HG03135 (cell line): ENCODE measurements around the gene ATG10.
"Not testable (repeated sequence)": the region's sequence is repeated elsewhere in the genome, so short reads cannot be mapped to it uniquely, and the experiment has no call there.

Source experiments
- ATAC-seq: cut with Tn5 transposase; IDR thresholded peaks from one replicate; pipeline ENCODE4 v1.9.1; 2021; ENCODE audit warnings: mild to moderate bottlenecking, moderate library complexity; ENCODE audit not compliant: unreplicated experiment

ATG10 gene

DNA sequence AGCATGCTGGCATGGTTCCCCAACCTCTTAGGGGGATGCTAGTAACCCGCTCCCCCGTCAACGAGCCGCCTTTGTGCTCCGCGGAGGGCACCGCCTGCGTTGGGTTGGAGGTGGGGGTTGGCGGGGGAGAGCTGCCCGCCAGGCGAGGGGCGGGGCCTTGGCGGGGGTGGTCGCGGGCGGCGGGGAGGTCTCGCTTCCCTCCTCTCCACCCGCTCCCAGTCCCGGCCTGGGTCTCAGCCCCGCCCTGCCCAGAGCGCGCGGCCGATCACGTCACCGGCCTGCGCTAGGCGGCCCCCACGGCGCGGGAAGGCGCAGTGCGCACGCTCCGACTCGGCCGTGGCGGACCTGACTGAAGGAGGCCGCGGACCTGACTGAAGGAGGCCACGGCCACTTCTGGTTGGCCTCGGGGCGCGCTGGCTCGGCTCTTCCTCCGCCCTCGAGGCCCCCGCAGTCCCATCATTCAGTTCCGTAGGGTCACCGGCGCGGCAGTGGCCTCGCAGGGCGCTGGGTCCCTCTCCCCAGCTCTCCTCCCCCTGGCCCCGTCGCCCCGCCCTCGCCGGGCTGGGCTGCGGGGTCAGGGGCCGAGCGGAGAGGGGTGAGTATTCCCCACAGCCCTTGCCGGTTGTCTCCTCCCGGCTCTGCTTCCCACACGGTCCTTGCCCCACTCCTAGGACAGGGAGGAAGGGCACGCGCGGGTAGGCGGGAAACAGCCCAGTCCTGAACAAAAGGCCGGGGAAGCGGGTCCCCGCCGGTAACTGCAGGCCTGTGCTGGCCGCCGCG is at the start of gene ATG10:
Gene ATG10, plus strand, starts transcription at position 312 of the 780 bp plus-strand sequence. CDS start 15,548 bp downstream, outside the sequence.
- ATAC-seq: peak; percentile 97

DNA sequence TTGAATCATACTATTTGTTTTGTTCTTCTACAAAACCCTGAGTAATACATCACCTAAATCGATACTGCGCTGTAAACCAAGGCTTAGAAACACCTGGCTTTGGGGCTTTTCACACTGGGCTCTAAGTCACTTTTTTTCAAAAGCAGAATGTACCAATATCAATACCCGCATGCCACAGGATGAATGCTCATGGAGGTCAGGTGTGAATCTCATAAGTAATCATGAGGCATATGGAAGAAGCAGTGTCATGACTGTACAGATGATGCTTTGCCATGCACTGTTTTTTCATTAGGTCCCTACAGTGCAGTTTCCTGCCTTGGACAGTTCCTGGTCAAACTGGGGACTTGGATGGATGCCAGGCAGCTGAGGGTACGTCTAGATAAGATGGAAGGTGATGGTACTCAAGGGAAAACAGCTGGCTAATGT is 49.0 kb upstream of the ATG10 start:
- no peak for ATAC-seq

DNA sequence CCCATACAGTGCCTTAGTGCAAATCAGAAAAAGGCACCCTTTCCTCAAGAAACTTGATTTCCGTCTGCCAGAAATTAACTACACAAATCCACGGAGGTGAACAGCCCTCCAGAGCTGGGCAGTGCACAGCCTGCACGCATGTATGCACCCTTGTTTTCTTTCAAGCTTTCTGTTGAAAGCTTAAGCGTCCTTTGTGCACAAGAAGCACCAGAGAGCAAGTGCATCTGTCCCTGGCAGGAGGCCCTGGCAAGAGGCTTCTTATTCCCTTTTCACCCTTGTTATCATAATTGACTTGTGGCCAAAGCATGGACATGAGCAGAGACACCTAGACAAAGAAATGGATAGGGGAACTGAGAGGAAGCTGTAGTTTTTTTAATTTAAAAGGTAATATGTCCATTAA is 47.4 kb upstream of the ATG10 start:
- ATAC-seq: no peak

GRCh38 chr5:81925009-81925408 is 46.8 kb upstream of the ATG10 start:
- no peak for ATAC-seq

DNA sequence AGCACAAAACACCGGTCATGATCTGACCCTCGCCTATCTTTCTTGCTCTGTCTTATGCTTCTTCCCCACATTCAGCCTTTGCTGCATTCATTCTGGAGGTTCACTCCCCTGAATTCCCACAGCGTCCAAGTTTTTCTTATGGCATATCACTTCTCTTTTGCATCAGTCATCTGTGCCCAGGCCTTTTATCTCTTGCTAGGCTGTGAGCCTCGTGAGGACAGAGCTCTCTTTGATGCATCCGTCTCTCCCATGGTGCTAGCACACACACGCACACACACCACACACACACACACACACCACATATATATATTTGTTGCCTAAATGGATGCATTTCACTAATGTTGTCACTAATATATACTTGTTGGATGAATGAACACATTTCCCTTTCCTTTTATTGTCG is 45.8 kb upstream of the ATG10 start:
- ATAC-seq: no peak

DNA sequence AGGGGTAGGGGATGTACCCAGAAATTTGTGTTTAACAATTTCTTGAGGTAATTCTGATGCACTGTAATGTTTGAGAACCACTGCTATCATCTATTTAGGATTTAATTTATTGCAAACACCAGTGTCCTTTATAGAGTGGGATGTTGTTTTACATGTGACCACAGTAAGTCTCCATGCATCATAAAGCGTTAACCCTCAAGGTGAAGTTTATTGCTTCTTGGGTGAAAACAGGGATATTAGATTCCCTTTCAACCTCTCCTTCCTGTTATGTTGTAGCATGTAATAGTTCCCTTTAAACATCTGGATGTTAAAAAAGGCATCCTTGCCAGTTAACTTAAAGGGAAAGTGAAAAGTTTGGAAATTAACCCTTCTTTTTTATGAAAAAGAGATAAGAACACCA is 35.8 kb upstream of the ATG10 start:
- ATAC-seq: no peak

- no peak for ATAC-seq
Measured at GRCh38 chr5:81936750-81937149, 35.1 kb upstream of the ATG10 start.

- ATAC-seq: no peak
Measured at GRCh38 chr5:81942746-81943145, 29.1 kb upstream of the ATG10 start.

DNA sequence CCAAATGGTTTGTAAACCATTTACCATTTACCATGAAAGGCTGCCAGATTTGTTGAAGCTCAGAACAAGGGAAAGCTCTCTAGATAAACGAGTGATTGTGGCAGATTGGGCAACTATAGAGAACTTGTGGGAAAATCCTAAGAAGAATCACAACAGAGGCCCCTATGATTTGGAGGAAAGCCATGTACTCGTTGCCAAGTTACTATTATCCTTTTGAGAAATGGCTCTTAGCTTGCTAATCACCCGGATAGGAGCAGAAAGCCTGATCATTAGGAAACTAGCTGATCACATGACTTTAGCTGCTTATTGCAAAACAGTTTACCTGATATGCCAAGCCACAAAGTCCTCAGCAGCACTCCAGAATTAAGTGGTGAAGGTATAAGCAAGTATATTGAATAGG is 23.5 kb upstream of the ATG10 start:
- no peak for ATAC-seq

DNA sequence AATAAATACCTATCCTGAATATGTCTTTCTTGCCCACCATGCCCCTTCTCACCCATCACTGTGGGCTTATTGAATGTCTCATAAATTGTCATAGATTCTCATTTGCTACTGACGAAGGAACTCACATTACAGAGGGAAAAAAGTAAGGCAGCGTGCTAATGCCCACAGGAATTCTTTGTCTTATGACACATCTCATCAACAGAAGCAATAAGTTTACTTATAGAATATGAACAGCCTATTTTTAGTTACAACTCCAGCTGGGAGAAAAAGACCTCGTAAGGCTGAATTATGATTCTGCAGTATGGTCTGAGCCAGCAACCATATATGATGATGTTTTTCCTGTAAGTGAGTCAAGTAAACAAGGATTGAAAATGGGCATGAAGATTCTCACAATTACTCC is 22.4 kb upstream of the ATG10 start:
- ATAC-seq: no peak

GRCh38 chr5:81950996-81951395 is 20.8 kb upstream of the ATG10 start:
- no peak for ATAC-seq

DNA sequence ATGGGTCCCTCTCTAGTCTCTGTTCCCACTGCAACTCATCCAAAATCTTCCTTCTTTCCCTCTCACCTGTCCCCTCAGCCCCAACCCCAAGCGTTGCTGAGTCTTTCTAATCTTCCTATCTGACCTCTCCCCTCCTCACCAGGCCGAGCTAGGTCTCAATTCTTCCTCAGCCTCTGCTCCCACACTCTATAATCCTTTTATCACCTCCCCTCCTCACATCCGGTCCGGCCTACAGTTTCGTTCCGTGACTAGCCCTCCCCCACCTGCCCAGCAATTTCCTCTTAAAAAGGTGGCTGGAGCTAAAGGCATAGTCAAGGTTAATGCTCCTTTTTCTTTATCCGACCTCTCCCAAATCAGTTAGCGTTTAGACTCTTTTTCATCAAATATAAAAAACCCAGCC is 17.0 kb upstream of the ATG10 start:
- not testable (repeated sequence) for ATAC-seq

GRCh38 chr5:81958129-81958528 is 13.7 kb upstream of the ATG10 start:
- ATAC-seq: not testable (repeated sequence)

- no peak for ATAC-seq
Measured at GRCh38 chr5:81961651-81962440, 10.0 kb upstream of the ATG10 start.

DNA sequence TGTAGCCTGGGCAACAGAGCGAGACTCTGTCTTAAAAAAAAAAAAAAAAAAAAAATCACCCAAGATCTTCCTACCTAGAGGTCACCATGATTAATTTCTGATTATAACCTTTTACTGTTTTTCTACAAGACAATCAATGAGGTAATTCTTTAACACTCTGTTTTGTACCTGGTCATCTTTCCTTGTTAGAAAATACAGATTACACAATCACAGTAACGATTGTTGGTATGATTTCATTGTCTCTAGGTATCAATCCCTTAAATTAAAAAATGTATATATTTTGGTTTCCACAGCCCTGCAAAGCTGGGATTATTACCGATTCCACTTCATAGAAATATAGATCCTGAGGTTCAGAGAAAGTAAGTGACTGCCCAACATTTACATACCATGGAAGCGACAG is 8.3 kb upstream of the ATG10 start:
- ATAC-seq: no peak

GRCh38 chr5:81965524-81965923 is 6.3 kb upstream of the ATG10 start:
- ATAC-seq: no peak

- no peak for ATAC-seq
Measured at GRCh38 chr5:81969226-81969625, 2.6 kb upstream of the ATG10 start.

DNA sequence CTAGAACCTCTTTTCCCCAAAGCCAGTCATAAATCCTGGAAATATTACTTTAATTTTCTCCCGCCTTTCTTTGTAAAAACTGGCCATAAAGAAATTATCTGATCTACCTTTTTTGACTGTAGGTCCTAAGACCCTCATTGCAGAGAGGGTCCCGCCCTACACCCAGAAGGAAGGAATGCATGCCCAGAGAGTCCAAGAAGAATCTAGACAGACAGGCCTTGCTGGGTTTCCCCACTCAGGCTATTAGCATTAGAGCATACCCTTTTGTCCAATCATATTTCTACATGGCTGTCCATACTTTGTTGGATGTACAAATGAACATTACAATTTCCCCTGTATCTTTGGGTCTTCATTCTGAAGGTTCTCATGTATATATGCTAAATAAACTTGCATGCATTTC is 1.9 kb upstream of the ATG10 start:
- ATAC-seq: no peak

DNA sequence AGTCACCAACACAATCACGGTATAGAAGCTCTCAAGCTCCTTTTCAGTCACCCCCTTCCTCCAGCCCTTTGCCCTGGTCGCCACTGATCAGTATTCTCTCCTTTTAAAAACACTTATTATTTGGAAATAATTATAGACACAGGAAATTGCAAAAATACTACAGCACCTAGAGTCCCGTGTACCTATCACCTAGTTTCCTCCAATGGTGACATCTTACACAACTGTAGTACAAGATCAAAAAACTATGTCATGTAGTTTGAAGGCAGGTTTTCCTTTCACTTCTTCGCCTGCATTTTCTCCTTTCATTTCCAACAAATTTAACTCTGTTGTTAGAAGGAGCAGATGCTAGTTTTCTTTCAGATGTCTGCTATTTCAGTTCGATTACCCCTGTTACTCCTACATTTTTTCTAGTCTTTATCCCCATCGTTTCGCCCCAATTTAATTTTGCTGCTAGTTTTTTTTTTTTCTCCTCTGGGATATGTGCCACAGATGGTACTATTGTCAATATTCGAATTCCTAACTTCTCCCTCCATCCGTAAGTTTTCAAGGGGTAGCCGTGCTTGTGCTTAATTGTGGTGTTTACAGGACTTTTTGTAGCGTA is 612 bp upstream of the ATG10 start:
- no peak for ATAC-seq

DNA sequence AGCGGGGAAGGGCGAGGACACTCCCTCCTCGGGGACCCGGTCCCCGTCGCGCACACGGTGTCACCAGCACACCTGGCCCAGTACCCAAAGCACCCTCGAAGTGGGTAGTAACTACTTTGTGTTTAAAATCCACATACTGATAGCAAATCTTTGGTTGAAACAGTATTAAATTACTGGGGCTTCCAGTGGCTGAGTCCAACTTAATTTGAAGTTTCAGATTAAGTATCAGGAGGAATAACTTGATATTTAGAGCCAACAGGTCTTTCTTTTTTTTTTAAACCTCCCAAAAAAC is 615 bp downstream of the ATG10 start:
- no peak for ATAC-seq

GRCh38 chr5:81980160-81980559 is 8.3 kb downstream of the ATG10 start:
- no peak for ATAC-seq
